NCI-H526 treated with DMSO at 0.1 percent for 48 hours (cell line): Measurements from ENCODE around the gene MED23.
"Not testable (repeated sequence)": the region's sequence is repeated elsewhere in the genome, so short reads cannot be mapped to it uniquely, and the experiment has no call there.

Experiments used
- DNase-seq: peaks from one replicate; lab custom pipeline; 2025; lab: John Stamatoyannopoulos, UW

The MED23 gene

GRCh38 chr6:131574686-131575085, 53.4 kb downstream of the MED23 start:
- no peak for DNase-seq

DNA sequence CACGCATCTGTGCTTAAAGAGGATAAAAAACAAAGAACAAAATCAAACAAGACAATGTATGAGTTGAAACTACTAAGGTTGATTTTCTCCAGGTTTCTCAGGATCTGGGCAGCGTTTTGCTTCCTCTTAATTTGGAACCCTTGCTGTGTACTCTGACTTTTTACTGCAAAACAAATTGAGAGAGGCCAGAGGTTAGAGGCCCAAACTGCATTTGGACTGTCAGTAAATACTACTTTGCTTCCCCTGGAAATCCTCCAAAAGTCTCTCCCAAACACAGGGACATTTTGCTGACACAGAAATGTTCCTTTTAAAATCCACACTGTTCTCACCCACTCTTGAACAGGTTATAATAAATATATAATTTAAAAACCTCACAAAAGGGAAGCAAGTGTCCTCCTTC, 53.9 kb downstream of the MED23 start:
- no peak for DNase-seq

GRCh38 chr6:131572686-131573415, 55.2 kb downstream of the MED23 start, which contains the start of gene ARG1:
TSS of gene ARG1 (plus strand) at chr6:131573226. CDS start at chr6:131573283, 57 bp downstream.
- no peak for DNase-seq

GRCh38 chr6:131568726-131569125, 59.3 kb downstream of the MED23 start:
- no peak for DNase-seq

DNA sequence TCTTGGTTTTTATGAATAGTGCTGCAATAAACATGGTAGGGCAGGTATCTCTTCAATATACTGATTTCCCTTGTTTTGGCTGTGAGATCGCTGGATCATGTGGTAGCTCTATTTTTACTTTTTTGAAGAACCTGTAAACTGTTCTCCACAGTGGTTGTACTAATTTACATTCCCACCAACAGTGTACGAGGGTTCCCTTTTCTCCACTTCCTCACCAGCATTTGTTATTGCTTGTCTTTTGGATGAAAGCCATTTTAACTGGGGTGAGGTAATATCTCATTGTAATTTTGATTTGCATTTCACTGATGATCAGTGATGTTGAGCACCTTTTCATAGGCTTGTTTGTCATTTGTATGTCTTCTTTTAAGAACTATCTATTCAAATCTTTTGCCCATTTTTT, 63.0 kb downstream of the MED23 start:
- no peak for DNase-seq

DNA sequence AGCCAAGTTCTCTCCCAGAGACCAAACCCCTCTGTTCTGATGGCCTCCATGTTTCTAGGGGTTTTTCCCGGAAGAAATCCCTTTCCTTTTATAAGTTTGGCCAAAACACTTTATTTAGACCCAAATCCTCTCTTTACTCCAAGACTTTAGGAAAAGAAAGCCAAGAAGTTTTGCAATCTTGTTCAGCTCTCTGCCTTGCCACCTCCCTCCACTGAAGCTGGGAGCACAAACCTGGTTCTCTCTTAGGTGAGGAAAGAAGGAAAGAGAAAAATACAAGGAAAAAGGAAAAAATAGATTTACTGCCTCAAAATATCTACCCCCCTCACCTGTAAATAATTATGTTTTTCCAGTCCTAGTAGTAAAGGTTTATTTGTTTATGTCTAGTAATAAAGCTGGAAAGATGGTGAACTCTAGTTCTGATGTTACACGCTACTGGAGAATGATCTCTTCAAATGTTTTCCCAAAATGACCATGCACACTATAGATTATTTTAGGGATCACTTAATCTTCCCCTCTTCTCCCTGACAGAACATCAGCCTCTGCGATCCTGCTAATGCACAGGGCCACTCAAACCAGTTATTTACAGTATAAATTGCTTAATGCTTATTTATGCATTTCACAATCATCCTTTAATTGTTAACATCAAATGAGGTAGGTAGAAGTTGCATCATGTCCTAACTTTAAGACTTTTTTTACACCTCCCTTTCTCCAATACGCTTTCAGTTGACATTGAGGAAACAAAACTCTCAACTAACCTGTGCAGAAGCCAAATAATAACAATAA, 65.9 kb downstream of the MED23 start:
- no peak for DNase-seq

DNA sequence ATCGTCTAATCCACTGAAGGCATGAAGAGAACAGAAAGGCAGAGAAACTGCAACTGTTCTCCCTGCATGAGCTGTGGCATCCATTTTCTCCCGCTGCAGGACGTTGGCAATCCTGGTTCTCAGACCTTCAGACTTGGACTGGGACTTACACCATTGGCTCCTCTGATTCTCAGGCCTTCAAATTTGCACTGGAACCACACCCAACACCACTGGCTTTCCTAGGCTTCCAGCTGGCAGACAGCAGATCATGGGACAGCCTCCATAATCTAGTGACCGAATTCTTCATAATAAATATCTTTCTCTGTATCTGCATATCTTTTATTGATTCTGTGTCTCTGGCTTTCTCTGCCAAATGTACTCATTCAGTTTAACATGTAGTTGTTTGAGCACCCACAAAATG, 69.1 kb downstream of the MED23 start:
- DNase-seq = no peak

DNA sequence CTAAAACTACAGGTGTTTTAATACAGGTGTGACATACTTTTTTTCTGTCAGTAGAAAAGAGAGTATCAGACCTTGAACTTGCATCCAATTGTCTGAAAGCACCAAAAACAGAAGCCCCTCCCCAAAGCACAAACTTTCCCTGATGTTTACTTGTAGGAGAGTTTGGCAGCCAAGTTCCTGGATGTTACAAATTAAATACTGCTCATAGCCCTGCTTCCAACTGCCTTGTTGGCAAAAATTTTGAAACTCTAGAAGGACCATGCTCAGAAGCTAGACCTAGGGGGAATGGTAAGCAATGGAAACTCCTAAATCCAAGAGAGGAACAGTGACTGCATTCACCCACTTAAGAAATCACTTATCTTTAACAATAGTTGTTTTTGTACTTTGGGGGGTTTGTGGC, 72.0 kb downstream of the MED23 start:
- no peak for DNase-seq

GRCh38 chr6:131552572-131552971, 75.5 kb downstream of the MED23 start:
- no peak for DNase-seq

- no peak for DNase-seq
Measured at GRCh38 chr6:131551902-131552301, 76.1 kb downstream of the MED23 start.

GRCh38 chr6:131549811-131550210, 78.2 kb downstream of the MED23 start:
- DNase-seq = no peak

- DNase-seq = no peak
Measured at GRCh38 chr6:131548441-131548840, 79.6 kb downstream of the MED23 start.

- no peak for DNase-seq
Measured at GRCh38 chr6:131547488-131547887, 80.6 kb downstream of the MED23 start.

GRCh38 chr6:131545317-131545716, 82.7 kb downstream of the MED23 start:
- no peak for DNase-seq

DNA sequence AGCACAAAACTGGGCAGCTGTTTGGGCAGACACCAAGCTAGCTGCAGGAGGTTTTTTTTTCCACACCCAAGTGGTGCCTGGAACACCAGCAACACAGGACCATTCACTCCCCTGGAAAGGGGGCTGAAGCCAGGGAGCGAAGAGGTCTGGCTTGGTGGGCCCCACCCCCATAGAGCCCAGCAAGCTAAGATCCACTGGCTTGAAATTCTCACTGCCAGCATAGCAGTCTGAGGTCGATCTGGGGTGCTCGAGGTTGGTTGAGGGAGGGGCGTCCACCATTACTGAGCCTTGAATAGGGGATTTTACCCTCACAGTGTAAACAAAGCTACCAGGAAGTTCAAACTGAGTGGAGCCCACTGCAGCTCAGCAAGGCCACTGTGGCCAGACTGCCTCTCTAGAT, 89.4 kb downstream of the MED23 start:
- DNase-seq = not testable (repeated sequence)

GRCh38 chr6:131532580-131533039, 95.4 kb downstream of the MED23 start:
- no peak for DNase-seq

DNA sequence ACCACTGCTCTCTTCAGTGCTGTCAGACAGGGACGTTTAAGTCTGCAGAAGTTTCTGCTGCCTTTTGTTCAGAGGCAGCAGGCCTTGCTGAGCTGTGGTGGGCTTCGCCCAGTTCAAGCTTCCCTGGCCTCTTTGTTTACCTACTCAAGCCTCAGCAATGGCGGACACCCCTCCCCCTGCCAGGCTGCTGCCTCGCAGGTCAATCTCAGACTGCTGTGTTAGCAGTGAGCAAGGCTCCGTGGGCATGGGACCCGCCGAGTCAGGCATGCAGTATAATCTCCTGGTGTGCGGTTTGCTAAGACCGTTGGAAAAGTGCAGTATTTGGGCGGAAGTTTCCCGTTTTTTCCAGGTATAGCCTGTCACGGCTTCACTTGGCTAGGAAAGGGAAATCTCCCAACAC, 96.4 kb downstream of the MED23 start:
- not testable (repeated sequence) for DNase-seq

DNA sequence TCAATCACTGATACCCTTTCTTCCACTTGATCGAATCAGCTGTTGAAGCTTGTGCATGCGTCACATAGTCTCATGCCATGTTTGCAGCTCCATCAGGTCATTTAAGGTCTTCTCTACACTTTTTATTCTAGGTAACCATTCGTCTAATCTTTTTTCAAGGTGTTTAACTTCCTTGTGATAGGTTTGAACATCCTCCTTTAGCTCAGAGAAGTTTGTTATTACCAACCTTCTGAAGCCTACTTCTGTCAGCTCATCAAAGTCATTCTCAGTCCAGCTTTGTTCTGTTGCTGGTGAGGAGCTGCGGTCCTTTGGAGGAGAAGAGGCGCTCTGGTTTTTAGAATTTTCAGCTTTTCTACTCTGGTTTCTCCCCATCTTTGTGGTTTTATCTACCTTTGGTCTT, 97.1 kb downstream of the MED23 start:
- DNase-seq = not testable (repeated sequence)

DNA sequence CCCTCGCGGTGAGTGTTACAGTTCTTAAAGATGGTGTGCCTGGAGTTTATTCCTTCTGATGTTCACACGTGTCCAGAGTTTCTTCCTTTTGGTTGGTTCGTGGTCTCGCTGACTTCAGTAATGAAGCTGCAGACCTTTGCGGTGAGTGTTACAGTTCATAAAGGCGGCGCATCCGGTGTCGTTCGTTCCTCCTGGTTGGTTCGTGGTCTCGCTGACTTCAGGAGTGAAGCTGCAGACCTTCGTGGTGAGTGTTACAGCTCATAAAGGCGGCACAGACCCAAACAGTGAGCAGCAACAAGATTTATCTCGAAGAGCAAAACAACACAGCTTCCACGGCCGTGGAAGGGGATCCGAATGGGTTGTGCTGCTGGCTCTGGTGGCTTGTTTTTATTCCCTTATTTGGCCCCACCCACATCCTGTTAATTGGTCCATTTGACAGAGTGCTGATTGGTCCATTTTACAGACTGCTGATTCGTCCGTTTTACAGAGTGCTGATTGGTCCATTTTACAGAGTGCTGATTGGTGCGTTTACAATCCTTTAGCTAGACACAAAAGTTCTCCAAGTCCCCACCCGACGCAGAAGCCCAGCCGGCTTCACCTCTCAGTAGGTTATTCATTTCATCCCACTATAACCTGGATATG, 103.2 kb downstream of the MED23 start:
- no peak for DNase-seq

DNA sequence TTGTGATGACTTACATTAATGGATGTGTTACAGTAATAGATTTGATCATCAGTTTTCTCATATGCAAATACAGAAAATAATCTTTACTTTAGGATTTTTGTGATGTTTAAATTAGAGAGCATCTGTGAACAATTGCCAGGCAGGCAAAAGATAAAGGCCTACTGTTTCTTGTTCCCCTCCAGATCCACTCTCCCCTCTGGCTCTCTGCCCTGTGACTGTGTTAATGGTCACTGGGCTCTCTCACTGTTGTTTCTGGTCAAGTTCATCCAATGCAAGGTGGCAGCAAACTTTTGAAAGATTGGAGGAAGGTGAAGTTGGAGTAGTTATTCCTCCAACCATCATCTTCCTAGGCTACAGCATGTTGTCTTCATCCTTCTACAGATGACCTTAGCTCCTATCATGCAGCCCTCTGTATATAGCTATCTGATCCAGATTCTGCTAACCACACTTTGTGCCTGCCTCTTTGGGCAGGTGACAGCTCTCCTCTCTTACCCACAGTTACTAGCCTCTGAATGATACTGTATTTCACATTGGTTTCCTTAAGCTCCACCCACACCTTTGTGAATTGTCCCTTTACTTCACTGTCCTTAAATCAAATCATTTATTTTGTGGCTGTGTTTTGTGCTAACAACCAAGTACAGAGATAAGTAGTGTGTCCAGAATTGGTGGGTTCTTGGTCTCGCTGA, 103.9 kb downstream of the MED23 start:
- DNase-seq = no peak
